Stimulated activated CD4-positive, alpha-beta T cell treated with anti-CD3 and anti-CD28 coated beads, Interleukin-15, amount 100 ng/mL, for 24 hours (primary cell): ENCODE measurements around the gene TSPAN9.

Experiments used
- DNase-seq: peaks from one replicate; pipeline ENCODE4 v3.0.0-alpha.2; 2020

The TSPAN9 gene

GRCh38 chr12:3305904-3306619 lies 228.9 kb downstream of the TSPAN9 start:
- DNase-seq, result no peak

- no peak for DNase-seq
Measured at GRCh38 chr12:3307389-3307788, 230.2 kb downstream of the TSPAN9 start.

GRCh38 chr12:3308063-3308462 lies 230.9 kb downstream of the TSPAN9 start:
- DNase-seq, result no peak

- no peak for DNase-seq
Measured at GRCh38 chr12:3308609-3309008, 231.4 kb downstream of the TSPAN9 start.

GRCh38 chr12:3309805-3310204 lies 232.6 kb downstream of the TSPAN9 start:
- DNase-seq, result no peak

- DNase-seq, result no peak
Measured at GRCh38 chr12:3310271-3311026, 233.3 kb downstream of the TSPAN9 start.

GRCh38 chr12:3311027-3311402 lies 233.8 kb downstream of the TSPAN9 start:
- DNase-seq, result no peak

GRCh38 chr12:3311491-3312103 lies 234.4 kb downstream of the TSPAN9 start:
- DNase-seq, result no peak

- no peak for DNase-seq
Measured at GRCh38 chr12:3313066-3313465, 235.9 kb downstream of the TSPAN9 start.

- DNase-seq, result peak; percentile 33
Measured at GRCh38 chr12:3313675-3314663, 236.8 kb downstream of the TSPAN9 start.

GRCh38 chr12:3315201-3315661 lies 238.1 kb downstream of the TSPAN9 start:
- no peak for DNase-seq

GRCh38 chr12:3316776-3317480 lies 239.7 kb downstream of the TSPAN9 start:
- no peak for DNase-seq

- no peak for DNase-seq
Measured at GRCh38 chr12:3317481-3317815, 240.3 kb downstream of the TSPAN9 start.

- no peak for DNase-seq
Measured at GRCh38 chr12:3317841-3318501, 240.8 kb downstream of the TSPAN9 start.

GRCh38 chr12:3319723-3320492 lies 242.7 kb downstream of the TSPAN9 start:
- no peak for DNase-seq

- no peak for DNase-seq
Measured at GRCh38 chr12:3320881-3321509, 243.8 kb downstream of the TSPAN9 start.

- no peak for DNase-seq
Measured at GRCh38 chr12:3321881-3322280, 244.7 kb downstream of the TSPAN9 start.

- DNase-seq, result no peak
Measured at GRCh38 chr12:3323002-3323685, 246.0 kb downstream of the TSPAN9 start.

GRCh38 chr12:3325736-3326135 lies 248.6 kb downstream of the TSPAN9 start:
- DNase-seq, result no peak
